ENCODE data around the gene SND1.
A peak's percentile ranks its signal among the peaks of the same experiment; 100 is the strongest.

The SND1 gene

DNA sequence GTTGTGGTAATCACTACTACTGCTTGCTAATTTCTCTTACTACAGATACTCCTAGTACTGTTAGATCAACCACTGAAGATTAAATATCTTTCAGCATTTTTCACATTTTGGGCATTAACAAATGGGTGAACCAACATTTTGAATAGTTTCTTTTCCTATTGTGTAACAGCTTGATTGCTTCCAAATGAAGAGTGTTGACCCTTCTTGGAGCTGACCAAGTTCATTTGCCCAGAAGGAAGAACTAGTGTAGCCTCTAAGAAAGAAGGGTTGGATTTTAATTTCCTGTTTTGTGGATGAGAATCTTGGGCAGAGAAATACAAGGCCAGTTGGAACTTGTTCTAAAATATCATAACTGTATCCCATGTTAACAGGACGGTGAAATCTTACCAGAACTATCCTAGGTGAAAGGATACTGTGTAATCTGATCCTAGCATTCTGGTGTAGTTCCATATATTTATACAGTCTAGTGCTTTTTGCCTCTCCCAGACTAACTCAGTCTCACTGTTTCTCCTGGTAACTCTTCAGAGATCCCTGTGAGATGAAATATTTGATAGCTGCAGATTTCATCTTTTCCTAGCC, 37.3 kb downstream of the SND1 start:
- DNase-seq: no peak

DNA sequence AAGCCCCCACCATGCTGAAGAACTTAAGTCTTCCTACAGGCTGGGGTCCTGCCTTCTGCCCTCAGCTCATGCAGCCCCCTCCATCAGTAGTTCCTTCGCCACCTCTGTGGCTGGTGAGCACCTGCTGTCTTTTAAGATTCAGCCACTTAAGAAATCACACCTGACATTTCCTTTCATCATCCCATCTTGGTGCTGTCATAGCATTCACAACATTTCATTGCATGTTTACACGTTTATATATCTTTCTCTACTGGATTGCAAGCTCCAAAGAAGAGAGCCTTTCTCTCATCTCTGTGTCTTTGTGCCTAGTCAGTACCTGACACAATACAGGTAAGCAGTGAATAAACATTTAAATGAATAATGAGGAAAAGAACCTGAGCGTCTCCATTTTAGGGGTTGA, 38.3 kb downstream of the SND1 start:
- DNase-seq: no peak

DNA sequence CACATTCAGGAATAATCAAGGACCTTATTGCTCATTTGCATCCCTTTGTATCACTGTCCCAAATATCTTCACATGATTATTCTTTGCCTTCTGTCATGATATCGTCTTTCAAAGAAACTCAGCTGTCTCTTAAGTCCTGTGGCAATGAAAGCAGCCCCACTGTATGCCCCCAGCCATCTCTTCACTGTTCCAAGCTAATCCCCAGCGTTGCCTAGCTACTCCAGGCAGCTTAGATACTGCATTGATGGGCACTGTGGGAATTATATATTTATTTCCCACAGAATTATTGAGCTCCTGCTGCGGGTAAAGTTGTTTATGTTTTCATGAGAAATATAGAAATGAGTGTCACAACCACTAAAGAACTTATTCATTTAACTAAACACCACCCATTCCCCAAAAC, 38.8 kb downstream of the SND1 start:
- no peak for DNase-seq

GRCh38 chr7:127692200-127692599, 40.2 kb downstream of the SND1 start:
- no peak for DNase-seq

GRCh38 chr7:127699853-127700252, 47.9 kb downstream of the SND1 start:
- DNase-seq: no peak

DNA sequence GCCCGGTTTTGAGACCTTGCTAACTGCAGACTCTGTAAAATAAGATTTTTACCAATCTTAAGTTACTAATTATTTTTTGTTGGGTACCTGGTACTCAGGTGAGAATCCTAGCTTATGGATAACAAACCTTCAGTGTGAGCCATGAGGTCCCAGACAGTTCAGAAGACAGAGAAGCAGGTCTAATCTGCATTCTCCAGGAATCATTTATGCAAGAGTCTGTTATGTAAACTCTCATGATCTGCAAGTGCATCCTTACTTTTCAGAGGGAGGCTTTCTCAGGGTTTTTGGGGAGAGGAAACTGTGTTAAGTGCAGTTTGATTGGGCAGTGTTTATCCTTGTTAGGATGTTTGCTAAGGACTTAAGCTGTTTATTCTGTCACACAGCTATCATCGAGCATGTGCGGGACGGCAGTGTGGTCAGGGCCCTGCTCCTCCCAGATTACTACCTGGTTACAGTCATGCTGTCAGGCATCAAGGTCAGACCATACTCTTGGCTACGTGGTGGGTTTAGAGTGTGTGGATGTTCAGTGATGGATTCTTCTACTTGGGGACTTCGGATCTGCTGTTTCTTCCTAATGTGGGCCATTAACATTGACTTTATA, 50.2 kb downstream of the SND1 start:
- DNase-seq: no peak

- DNase-seq: no peak
Observed at GRCh38 chr7:127702938-127703337, 50.9 kb downstream of the SND1 start.

DNA sequence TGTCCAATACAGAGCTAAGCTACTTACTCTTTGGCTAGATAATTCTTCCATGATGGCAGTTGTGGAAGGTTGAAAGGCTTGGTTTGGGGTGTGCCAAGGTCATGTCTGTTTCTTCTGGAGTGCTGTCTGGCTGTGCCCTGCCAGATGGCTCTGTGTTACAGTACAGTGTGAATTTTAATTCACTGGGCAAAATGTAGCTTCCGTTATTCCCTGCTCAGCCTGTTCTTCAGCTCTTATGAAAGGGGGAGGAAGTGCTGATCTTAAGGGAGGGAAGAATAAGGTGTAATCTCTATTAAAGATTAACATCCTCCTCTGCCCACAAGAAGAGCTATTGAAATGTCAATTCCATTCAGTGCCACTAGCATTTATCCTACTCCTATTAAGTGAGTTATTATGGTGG, 52.2 kb downstream of the SND1 start:
- DNase-seq: no peak

DNA sequence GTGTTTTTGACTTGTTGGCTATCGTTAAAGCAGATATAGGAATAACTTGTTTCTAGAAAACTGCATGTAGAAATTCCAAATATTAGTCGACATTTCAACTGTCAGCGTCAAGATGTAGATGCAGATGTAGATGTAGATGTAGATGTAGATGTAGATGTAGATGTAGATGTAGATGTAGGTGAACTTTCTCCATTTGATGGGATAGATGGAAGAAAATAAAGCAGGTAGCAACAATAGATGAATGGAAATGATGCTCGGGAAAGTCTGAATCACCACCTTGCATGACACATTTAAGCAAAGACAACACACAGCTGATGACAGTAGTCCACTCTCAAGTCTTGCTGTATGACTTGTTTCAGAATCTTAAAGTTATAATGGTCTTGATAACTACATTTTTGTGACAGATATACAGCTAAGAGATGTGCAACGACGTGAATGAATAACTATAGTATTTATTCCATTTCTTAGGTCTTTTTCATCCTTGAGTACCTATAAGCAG, 53.5 kb downstream of the SND1 start:
- DNase-seq: no peak

DNA sequence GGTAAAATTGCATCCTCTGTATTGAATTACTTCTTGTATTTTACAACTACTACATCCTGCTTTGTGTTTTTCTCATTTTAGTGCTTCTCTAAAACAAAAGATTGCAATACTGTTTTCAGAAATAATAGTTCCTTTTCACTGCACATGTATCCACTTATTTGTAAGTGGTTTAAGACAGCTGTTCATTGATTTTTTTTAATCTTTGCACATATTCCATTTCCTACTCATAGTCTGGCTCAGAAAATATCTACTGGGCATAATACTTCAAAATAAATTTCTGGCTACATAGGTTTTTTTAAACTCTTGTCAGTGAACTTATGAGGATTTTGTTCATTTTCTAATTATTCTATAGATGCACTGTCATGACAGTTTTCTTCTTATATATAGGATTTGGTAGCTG, 54.8 kb downstream of the SND1 start:
- no peak for DNase-seq

DNA sequence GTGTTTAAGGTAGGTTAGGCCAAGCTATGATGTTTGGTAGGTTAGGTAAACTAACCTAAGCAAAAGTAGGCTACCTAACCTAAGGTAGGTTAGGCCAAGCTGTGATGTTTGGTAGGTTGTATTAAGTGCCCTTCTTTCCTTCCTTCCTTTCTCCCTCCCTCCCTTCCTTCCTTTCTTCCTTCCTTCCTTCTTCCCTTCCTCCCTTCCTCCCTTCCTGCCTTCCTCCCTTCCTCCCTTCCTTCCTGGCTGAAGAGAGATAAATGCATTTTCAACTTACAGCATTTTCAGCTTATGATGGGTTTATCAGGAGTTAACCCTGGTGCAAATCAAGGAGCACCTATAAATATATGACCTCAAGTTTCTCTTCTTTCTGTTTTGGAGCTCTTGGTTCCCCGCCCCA, 56.2 kb downstream of the SND1 start:
- no peak for DNase-seq

GRCh38 chr7:127708788-127709187, 56.8 kb downstream of the SND1 start:
- peak; percentile 82 to 83 for DNase-seq

GRCh38 chr7:127710635-127711034, 58.6 kb downstream of the SND1 start:
- DNase-seq: no peak

DNA sequence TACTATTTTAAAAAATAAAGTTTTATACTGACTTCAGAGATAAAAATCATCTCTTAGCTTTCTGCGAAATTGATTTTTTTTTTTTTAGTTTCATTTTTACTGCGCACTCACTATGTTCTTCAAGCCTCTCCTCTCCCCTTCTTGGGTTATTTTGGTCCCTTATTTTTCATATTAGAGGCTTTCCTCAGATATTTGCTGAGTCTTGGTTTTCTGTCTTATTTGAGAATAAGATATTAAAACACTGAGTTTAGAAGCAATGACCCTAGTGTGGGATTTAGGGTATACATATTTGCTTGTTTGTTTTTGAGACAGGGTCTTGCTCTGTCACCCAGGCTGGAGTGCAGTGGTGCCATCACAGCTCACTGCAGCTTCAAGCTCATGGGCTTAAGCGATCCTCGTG, 59.9 kb downstream of the SND1 start:
- DNase-seq: no peak

DNA sequence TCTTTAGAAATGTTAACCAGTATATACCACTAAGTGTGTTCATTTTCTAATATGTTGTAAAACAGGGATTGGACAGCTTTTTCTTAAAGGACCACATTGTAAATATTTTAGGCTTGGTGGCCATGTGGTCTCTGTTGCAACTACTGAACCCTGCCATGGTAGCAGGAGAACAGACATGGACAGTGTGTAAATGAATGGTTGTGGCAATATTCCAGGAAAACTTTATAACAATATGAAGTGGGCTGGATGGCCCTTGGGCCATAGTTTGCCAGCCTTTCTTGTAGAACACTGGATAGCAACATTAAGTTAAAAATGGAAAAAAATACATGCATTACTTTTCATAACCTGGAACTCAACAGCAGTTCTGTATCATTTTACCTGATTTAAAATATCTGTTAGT, 61.0 kb downstream of the SND1 start:
- no peak for DNase-seq

DNA sequence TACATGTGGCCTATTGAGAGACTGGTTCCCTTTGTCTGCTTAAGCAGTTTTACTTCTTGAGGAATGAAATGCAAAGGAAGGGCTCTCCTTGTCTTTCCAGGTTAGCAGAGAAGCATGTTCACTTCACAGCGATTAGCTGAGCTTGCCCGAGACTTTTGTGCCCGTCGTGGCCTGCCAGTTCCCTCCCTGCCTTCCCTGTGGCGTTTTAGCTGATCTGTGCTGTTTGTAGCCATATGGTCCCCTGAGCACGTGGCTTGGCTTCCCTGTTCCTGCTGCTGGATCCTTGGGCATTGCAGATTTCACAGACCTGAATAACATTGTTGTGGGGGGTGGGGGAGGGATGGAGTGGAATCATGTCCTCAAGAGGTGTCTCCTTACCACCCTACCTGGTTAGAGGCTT, 61.8 kb downstream of the SND1 start:
- no peak for DNase-seq

GRCh38 chr7:127715272-127715671, 63.3 kb downstream of the SND1 start:
- no peak for DNase-seq

- no peak for DNase-seq
Observed at GRCh38 chr7:127715901-127716300, 63.9 kb downstream of the SND1 start.

DNA sequence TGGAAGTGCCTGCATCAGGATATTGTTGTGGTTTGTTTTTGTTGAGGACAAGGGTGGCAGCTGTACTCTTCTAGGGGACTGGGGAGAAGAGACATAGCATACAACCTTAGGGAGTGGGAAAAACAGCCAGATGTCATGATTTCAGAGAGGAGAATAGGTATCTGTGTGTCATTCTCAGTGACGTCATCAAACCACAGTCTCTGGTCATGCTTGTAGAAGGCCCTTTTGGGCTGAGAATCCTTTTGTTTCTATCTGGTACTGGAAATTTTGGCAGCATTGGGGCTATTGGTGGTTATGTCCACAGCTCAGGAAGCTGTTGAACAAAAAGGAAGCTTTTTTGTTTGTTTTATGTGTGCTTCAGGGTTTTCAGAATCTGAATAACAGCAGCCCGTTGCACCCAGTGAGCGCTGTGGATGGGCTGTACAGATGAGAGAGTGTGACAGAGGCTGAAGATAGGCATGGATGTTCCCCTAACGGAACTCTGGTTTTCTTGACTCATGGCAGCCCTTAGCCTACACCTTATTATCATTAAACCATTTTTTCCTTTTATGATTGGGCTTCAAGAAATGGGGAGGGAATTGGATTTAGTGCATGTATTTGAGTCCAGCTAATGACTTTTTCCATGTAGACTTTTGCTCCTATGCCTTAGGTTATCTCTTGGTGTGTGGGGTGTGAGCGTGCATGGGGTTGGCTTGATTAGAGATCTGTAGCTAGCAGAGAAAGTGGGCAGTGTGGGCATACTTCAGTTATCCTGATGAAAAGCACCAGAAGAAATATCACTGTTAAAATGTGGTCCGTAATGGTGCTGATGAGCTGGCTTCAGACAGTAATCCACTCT, 65.7 kb downstream of the SND1 start:
- no peak for DNase-seq

DNA sequence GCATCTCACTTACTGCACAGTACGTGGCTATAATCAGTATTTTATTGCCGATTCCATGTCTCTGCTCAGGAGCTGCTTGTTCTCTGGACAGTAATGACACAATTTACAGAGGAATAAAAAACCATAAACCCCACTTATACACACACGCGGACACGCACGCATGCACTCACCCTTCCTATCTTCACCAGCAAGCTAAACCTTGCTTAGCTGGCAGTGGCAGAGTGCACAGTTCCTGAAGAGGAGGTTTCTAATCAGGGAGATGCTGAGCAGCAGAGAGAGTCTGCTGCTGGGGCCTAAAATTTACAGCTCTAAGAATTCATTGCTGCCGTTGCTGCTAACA, 66.3 kb downstream of the SND1 start:
- DNase-seq: no peak

DNA sequence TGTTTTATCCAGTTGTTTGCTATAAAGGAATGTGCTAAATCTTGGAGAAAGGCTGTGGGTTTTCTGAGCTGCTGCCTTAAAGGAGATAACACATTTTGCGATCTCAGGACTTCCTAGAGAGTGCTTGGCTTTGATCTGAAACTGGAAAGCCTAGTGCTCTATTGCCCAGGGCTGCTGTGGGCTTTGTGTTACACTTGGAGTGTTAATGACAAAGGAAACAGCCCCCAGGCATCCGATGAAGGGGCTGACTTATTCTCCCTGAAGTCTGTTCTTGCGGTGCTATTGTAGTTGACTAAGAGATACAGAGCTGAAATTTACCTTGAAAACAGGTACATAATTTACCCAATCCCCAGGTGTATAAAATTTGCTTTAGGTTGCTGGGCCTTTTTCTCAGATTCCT, 74.5 kb downstream of the SND1 start:
- no peak for DNase-seq

- DNase-seq: no peak
Observed at GRCh38 chr7:127730658-127731276, 78.8 kb downstream of the SND1 start.

DNA sequence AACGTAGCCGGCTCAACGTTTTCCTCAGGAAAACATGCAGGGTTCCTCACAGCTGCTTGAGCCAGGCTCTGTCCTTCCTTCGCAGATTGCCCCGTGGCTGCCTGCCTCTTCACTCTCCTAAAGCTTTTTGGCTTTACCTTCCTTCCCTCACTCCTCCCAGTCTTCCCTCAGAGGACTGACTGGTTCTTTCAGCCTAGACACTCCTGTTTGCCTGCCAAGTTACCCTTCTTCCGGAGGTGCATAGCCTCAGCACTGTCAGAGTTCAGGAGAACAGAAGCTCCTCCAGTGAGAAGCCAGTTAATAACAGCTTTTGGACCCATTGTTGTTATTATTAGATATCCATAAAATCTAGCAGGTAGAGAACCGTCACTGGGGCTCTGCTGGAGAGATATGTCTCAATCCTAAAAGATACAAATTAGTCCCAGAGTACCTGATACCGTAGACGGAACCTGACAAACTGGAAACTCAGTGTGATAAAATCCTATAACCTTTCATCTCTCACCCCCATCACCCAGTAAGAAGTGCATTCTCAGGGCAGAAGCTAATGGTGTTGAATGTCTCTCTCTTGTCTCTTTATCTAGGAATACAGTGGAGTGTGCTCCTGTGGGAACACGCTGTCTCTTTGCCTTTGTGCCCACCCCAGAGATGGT, 79.6 kb downstream of the SND1 start:
- no peak for DNase-seq
